ENCODE data around the gene ETS1.
"Not testable (repeated sequence)": the region's sequence is repeated elsewhere in the genome, so short reads cannot be mapped to it uniquely, and the experiment has no call there.

- TF ChIP-seq POLR2A, CTCF (IDR thresholded peaks at IDR 0.05): not testable (repeated sequence)
Observed at GRCh38 chr11:128450425-128450824, 136.9 kb downstream of the ETS1 start.

All from heart left ventricle (tissue), 13 donors.